ENCODE results near the gene ASAH2. TPM values are rescaled to one million over a fixed set of nuclear protein-coding genes. Genes with fewer than 3 reads are reported as not detected.

Gene ASAH2
- total RNA-seq, 1 experiment from 2014 or later: 4.6 TPM

DNA sequence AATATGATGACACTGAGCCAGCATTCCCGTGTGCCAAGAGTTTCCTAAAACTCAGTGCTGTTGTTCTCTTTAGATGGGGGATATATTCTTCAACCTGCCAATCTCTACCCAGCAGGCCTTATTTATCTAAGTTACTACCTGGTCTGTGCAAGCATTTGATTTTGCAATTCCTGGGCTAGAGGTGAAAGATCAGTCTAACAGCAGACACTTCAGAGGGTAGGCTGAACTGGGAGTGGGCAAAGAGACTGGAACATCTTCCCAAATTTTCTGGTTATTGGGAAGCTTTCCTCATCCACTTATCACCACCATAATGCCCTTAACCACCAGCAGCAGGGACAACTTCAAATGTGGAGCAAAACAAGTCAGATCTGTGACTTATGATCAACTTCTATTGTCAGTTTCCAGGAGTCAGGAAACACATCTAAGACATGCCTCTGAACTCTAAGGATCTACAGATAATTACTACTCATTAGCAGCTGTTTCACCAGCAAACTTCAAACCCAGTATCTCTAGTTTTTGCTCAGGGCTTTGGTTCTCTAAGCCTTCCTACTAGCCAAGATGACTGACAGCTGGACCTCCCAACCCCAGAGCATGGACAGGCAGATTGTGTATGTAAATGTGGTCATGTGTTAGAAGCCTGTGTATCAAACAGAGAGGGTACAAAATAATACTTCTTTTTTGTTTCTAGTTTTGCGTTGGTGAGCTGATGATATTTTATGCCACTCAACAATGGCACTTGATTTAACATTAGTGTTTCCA is 1.0 kb downstream of the ASAH2 start:
- Mint-ChIP-seq H3K27ac (no peak overlapping the region), H3K27me3 (ENCODE audit: low read depth) (peaks cover 5% of the 10 kb centered on the region), H3K36me3 (ENCODE audit: insufficient read depth in 1 of 3, low read depth in 3 of 3) (no peaks in the 10 kb centered on the region), H3K4me3 (no peak overlapping the region), H3K4me1 (no peaks in the 10 kb centered on the region), H3K9me3 (no peaks in the 10 kb centered on the region)
- H3K4me1 ChIP-seq (ENCODE audit: insufficient read depth, low read length): no peaks in the 10 kb centered on the region
- no peak overlapping the region for H3K14ac ChIP-seq (ENCODE audit: insufficient read depth, low read length)
- H3K23ac ChIP-seq (ENCODE audit: insufficient read length, low read depth, low read length): no peak overlapping the region
- no peak overlapping the region for H3K4me2 ChIP-seq (ENCODE audit: insufficient read depth, insufficient read length, low read length)
- no peak overlapping the region for H2BK15ac ChIP-seq (ENCODE audit: low read depth, low read length)
- no peak overlapping the region for H3K4ac ChIP-seq (ENCODE audit: low read depth, low read length)
- no peak overlapping the region for H3K27ac ChIP-seq (ENCODE audit: insufficient read length, low read depth, low read length)
- H3K9ac ChIP-seq (ENCODE audit: extremely low read depth, insufficient read length, low read length): no peak overlapping the region
- no peak overlapping the region for H2BK5ac ChIP-seq (ENCODE audit: insufficient read length, low read length)
- no peaks in the 10 kb centered on the region for H3K9me3 ChIP-seq (ENCODE audit: control insufficient read depth, low read depth, low read length)
- TF ChIP-seq, protein P1, sequence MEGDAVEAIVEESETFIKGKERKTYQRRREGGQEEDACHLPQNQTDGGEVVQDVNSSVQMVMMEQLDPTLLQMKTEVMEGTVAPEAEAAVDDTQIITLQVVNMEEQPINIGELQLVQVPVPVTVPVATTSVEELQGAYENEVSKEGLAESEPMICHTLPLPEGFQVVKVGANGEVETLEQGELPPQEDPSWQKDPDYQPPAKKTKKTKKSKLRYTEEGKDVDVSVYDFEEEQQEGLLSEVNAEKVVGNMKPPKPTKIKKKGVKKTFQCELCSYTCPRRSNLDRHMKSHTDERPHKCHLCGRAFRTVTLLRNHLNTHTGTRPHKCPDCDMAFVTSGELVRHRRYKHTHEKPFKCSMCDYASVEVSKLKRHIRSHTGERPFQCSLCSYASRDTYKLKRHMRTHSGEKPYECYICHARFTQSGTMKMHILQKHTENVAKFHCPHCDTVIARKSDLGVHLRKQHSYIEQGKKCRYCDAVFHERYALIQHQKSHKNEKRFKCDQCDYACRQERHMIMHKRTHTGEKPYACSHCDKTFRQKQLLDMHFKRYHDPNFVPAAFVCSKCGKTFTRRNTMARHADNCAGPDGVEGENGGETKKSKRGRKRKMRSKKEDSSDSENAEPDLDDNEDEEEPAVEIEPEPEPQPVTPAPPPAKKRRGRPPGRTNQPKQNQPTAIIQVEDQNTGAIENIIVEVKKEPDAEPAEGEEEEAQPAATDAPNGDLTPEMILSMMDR (conservative IDR thresholded peaks at IDR 0.05): no peak
- H3K18ac ChIP-seq (ENCODE audit: insufficient read length, low read depth, low read length): no peak overlapping the region
- no peaks in the 10 kb centered on the region for H3K27me3 ChIP-seq (ENCODE audit: insufficient read depth, low read length)
- no peak overlapping the region for H3T11ph ChIP-seq (ENCODE audit: low read length)
- H4K5ac ChIP-seq (ENCODE audit: insufficient read length, low read depth, low read length): no peak overlapping the region
- no peak overlapping the region for H2AFZ ChIP-seq (ENCODE audit: low read length)
- no peak overlapping the region for H4K91ac ChIP-seq (ENCODE audit: insufficient read length, low read depth, low read length)
- H4K8ac ChIP-seq (replicated peaks; ENCODE audit: insufficient read length, low read depth, low read length): no peak overlapping the region
- H3K23me2 ChIP-seq (ENCODE audit: insufficient read length, low read depth, low read length, poor library complexity, severe bottlenecking): no peaks in the 10 kb centered on the region
- no peak overlapping the region for H2BK12ac ChIP-seq (ENCODE audit: insufficient read length, low read depth, low read length)
- H2BK120ac ChIP-seq (ENCODE audit: low read depth, low read length, poor library complexity, severe bottlenecking): no peak overlapping the region
- WGBS (ENCODE audit: extremely low coverage, insufficient read length, low lambda C conversion rate): no CpG with 5 or more reads among the region's 2 CpGs
- no peak for DNase-seq
- no peak overlapping the region for H2AK5ac ChIP-seq (ENCODE audit: insufficient read length, low read length)
- H4K20me1 ChIP-seq (ENCODE audit: control insufficient read depth, insufficient read depth, insufficient read length): no peaks in the 10 kb centered on the region
- H2BK20ac ChIP-seq (ENCODE audit: low read depth, low read length, poor library complexity, severe bottlenecking): no peak overlapping the region
- H3K79me1 ChIP-seq (ENCODE audit: insufficient read depth, low read depth, low read length, poor library complexity, severe bottlenecking): no peaks in the 10 kb centered on the region
- H3K56ac ChIP-seq (ENCODE audit: insufficient read length, low read depth, low read length): no peak overlapping the region
- H3K79me2 ChIP-seq (ENCODE audit: insufficient read depth, low read length): no peaks in the 10 kb centered on the region
